Mucosa of stomach (tissue), 1 donor: ENCODE data around the gene PPP1R10.
A peak's percentile ranks its signal among the peaks of the same experiment; 100 is the strongest.

Source experiments
- H3K27me3 ChIP-seq: one replicate; pipeline ENCODE4 v1.7.0; 2013; ENCODE audit warnings: mild to moderate bottlenecking, low read length; ENCODE audit not compliant: control insufficient read depth, insufficient read depth
- H3K36me3 ChIP-seq: one replicate; pipeline ENCODE4 v1.7.0; 2013; ENCODE audit warnings: low read length; ENCODE audit not compliant: control insufficient read depth, insufficient read depth
- H3K4me1 ChIP-seq: one replicate; pipeline ENCODE4 v1.7.0; 2013; ENCODE audit warnings: mild to moderate bottlenecking, low read length; ENCODE audit not compliant: control insufficient read depth, insufficient read depth
- H3K4me3 ChIP-seq: one replicate; pipeline ENCODE4 v1.7.0; 2013; ENCODE audit warnings: low read length
- H3K9ac ChIP-seq: one replicate; pipeline ENCODE4 v1.7.0; 2013; ENCODE audit warnings: mild to moderate bottlenecking, low read length, moderate library complexity
- H3K9me3 ChIP-seq: one replicate; pipeline ENCODE4 v1.7.0; 2013; ENCODE audit warnings: mild to moderate bottlenecking, low read length, moderate library complexity; ENCODE audit not compliant: control insufficient read depth
- donor health status: Pancreatic carcinoma.

The PPP1R10 gene

DNA sequence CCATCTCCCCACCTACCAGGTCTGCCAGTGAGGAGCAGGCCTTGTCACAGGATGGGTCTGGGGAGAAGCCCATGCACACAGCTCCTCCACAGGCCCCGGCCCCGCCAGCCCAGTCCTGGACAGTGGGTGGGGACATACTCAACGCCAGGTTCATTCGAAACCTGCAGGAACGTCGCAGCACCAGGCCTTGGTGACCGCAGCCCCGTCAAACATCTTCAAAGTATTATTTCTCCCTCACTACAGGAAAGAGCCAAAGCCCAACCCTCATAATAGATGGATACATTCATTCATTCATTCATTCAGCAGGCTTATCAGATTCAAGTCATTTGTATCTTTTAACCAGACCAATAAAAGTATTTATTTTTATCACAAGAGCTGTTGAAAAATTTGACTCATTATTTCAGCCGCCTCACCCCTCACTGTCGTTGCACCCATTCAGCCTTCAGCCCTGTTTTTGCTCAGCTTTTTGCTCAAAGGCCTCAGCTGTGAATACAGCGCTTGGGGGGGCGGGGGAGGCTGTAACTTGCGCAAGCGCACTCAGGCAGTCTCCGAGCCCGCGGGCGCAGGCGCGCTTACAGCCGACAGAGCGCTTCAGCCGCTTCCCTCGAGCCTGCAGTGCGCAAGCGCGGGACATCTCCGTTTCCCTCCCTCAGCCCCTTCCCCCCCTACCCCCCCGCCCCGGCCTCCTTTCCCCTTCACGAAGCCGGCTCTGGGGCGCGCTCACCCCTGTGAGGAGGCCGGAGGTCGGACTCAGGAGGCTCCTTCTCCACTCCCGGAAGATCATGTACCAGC lies 29.6 kb upstream of the PPP1R10 start, which contains the start of gene C6orf136:
Gene C6orf136, plus strand, starts transcription at position 684 of the 792 bp plus-strand sequence. Its CDS starts 99 bp downstream, at position 783.
- peaks cover 1% of the 10 kb centered on the region for H3K36me3 ChIP-seq

DNA sequence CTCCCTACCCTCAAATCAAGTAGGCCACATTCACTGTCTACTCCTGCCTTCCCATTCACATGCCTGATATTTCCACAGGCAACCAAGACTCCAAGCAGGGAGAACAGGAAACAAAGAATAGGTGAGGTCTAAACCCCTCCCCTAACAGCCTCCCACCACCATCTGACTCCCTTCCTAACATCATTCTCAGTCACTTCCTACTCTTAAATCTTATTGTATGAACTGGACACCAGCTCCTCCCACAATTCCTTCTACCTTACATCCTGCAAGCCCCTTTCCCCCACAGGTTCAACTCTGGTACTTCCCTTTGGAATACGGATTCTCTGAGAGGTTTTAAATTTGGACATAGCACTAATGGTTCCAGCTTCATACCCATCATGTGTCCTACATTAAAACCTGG lies 28.9 kb upstream of the PPP1R10 start:
- H3K4me3 ChIP-seq = no peak overlapping the region
- no peaks in the 10 kb centered on the region for H3K27me3 ChIP-seq
- H3K9ac ChIP-seq = peak overlapping the region; percentile 93
- H3K4me1 ChIP-seq = peaks cover 11% of the 10 kb centered on the region
- H3K36me3 ChIP-seq = no peaks in the 10 kb centered on the region
- no peaks in the 10 kb centered on the region for H3K9me3 ChIP-seq

More for the DNA sequence above, 29.6 kb upstream of the PPP1R10 start, which contains the start of gene C6orf136:
- H3K27me3 ChIP-seq = no peaks in the 10 kb centered on the region
- peaks cover 11% of the 10 kb centered on the region for H3K4me1 ChIP-seq
- peak within 1 kb of the TSS; percentile 93 for H3K9ac ChIP-seq
- no peaks in the 10 kb centered on the region for H3K9me3 ChIP-seq
- H3K4me3 ChIP-seq = peak within 1 kb of the TSS; percentile 77

DNA sequence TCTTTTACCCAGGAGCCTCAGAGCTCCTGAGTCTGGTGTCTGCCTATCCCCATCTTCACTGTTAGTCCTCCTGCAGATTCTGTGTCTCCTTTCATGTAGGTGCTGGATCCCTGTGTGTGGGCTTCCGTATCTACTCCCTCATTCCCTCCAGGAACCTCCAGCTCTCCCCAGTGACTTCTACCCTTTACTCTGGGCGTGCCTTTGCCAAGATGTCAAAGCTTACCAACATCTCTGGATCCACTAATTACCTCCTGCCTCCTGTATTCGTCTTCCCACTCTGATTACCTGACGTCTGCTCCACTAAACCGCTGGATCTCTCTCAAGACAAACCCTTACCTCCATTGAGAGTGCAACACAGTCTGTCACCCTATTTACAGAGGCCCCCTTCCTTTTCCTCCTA lies 27.7 kb upstream of the PPP1R10 start:
- no peaks in the 10 kb centered on the region for H3K27me3 ChIP-seq
- H3K9ac ChIP-seq = no peak overlapping the region
- H3K36me3 ChIP-seq = no peaks in the 10 kb centered on the region
- H3K4me1 ChIP-seq = peaks cover 11% of the 10 kb centered on the region
- no peak overlapping the region for H3K4me3 ChIP-seq
- H3K9me3 ChIP-seq = no peaks in the 10 kb centered on the region

DNA sequence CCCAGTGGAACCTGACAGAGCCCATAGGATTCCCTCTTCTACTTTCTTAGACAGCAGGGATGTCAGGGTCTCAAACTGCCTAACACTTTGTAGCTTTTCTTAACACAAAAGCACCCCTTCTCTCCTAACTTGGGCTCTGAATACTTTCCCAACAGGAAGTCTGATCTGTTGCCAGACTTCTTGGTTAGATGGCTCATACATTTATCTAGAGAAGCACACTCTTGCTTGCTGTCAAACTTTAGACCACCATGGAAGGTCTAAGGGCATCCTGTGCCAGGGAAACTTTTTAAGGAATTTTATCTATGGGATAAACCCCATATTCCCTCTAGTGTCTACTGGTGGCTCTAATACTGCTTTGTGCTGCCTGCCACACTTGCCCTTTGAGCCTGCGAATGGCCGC lies 26.6 kb upstream of the PPP1R10 start:
- no peak overlapping the region for H3K9ac ChIP-seq
- H3K36me3 ChIP-seq = no peaks in the 10 kb centered on the region

DNA sequence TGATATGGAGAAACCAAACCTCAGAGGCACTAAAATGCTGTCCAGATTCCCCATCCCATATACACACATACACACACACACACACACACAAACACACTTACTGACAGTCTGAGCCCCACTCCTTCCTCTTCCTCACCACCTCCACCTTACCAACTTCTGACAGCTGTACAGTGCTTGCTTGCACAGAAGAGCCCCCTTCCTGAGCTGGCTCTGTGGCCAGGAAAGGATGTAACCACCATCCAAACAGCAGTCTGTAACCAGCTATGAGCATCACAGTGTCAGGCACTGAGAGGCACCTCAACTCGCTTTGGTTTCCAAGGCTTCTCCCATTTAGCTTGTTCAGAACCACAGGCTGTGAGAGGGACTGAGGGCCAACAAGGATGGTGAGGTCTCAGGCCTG lies 24.0 kb upstream of the PPP1R10 start:
- H3K36me3 ChIP-seq = no peaks in the 10 kb centered on the region
- no peak overlapping the region for H3K9ac ChIP-seq

More for the DNA sequence above, 26.6 kb upstream of the PPP1R10 start:
- no peaks in the 10 kb centered on the region for H3K9me3 ChIP-seq
- H3K27me3 ChIP-seq = no peaks in the 10 kb centered on the region
- peaks cover 11% of the 10 kb centered on the region for H3K4me1 ChIP-seq
- no peak overlapping the region for H3K4me3 ChIP-seq

DNA sequence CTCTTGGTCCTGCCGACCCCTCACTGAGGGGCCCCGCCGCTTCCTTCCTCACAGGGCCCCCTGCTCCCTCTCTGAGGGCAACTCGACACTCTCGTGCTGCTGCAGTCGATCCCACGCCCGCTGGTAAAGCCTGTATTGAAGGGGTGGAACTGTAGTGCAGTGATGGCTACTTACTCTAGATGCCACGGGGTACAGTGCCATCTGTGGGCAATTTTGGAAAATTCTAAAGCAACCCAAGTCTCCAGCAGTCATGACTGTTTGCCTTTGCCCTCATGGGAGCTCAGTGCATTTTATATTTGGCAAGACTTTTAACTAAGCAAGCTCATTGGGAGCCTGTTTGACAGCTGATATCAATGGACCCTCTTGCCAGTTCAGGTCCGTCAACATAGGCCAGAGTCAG lies 23.4 kb upstream of the PPP1R10 start:
- Histone ChIP-seq H3K9ac (no peak overlapping the region), H3K4me3 (no peak overlapping the region), H3K36me3 (no peaks in the 10 kb centered on the region)

More for the DNA sequence above, 24.0 kb upstream of the PPP1R10 start:
- no peak overlapping the region for H3K4me3 ChIP-seq
- no peaks in the 10 kb centered on the region for H3K9me3 ChIP-seq
- no peaks in the 10 kb centered on the region for H3K27me3 ChIP-seq
- peaks cover 4% of the 10 kb centered on the region for H3K4me1 ChIP-seq

DNA sequence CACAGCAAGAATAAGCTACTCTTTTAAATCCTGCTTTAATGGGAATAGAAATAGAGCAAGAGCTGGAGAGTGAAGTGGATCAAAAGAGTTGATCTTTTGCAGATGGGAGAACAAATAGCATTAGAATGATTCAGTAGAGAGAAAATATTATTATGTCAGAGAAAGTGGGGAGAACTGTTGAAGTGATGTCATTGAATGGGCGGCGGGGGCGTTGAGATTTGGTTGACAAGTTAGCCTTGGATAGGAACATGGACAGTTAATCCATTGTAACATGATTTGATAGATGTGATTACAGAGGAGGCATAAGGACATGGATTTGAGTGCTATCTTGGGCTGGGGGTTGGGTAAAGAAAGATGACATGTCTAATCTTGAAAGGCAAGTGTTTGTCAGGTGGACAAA lies 18.8 kb upstream of the PPP1R10 start:
- Histone ChIP-seq H3K9me3 (no peaks in the 10 kb centered on the region), H3K4me1 (no peaks in the 10 kb centered on the region), H3K4me3 (no peak overlapping the region), H3K9ac (no peak overlapping the region), H3K36me3 (peaks cover 7% of the 10 kb centered on the region), H3K27me3 (no peaks in the 10 kb centered on the region)

More for the DNA sequence above, 23.4 kb upstream of the PPP1R10 start:
- Histone ChIP-seq H3K4me1 (no peaks in the 10 kb centered on the region), H3K9me3 (no peaks in the 10 kb centered on the region), H3K27me3 (no peaks in the 10 kb centered on the region)

DNA sequence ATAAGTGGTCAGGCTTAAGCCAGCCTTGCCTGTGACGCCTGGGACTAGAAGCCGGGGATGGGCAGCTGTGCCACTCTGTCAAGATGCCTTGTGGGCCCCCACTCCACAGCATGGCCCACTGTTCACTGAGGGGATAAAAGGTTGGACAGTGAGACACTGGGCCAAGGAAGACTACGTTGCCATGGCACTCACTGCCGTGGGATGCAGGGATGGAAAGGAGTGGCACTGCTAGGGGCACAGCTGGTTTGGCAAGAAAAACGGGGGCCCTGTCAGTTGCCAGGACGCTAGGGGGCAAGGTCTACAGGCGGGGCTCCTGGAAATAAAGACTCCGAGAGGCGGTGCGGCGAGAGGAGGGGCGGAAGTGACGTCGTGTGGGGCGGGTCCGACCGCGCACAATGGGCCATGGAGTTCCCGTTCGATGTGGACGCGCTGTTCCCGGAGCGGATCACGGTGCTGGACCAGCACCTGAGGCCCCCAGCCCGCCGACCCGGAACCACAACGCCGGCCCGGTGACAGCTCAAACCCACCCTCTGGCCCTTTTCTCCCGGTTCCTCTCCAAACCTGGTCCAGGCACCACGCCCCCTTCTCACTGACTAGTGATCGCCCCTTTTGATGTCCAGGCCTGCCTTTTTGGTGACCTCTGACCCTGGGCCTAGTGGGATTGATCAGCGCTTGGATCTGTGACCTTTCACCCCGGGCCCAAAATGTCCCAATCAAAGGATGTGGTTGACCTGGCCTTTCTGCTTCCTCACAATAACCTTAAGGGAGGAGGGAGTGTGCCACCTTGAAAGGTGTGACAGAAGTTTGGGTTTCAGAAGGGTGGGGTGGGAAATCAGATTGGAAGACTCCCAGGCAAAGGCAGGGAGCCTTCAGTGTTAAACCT lies 9.7 kb upstream of the PPP1R10 start, which contains the start of gene ATAT1:
Gene ATAT1, plus strand, starts transcription at position 391 of the 883 bp plus-strand sequence.
- peaks cover 8% of the 10 kb centered on the region for H3K36me3 ChIP-seq
- peak within 1 kb of the TSS; percentile 98 for H3K9ac ChIP-seq
- no peaks in the 10 kb centered on the region for H3K27me3 ChIP-seq
- peaks cover 18% of the 10 kb centered on the region for H3K4me1 ChIP-seq
- peak within 1 kb of the TSS; percentile 95 for H3K4me3 ChIP-seq
- H3K9me3 ChIP-seq = no peaks in the 10 kb centered on the region

DNA sequence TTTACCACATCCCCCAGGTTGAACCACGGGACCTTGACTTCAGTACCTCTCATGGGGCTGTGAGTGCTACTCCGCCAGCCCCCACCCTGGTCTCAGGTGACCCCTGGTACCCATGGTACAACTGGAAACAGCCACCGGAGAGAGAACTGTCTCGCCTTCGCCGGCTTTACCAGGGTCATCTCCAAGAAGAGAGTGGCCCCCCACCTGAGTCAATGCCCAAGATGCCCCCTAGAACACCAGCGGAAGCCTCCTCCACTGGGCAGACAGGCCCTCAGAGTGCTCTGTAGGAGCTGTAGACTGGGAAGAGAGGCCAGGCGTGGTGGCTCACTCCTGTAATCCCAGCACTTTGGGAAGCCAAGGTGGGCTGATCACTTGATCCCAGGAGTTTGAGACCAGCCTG lies 8.5 kb upstream of the PPP1R10 start:
- Histone ChIP-seq H3K9me3 (no peaks in the 10 kb centered on the region), H3K4me1 (peaks cover 18% of the 10 kb centered on the region), H3K9ac (no peak overlapping the region), H3K36me3 (peaks cover 8% of the 10 kb centered on the region), H3K4me3 (no peak overlapping the region), H3K27me3 (no peaks in the 10 kb centered on the region)

DNA sequence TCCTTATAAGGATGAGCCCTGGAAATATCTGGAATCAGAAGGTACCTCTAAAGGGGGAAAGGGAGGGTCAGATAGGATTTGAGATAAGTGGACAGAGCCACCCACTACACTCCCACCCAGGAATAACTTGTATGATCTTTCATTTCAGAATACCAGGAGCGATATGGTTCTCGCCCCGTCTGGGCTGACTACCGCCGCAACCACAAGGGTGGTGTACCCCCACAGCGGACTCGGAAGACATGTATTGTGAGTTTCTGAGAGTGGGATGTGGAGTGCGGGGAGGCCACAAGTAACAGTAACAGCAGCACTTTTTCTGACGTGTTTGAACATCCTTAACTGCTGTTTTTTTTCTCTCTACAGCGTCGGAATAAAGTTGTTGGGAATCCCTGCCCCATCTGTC lies 2.5 kb upstream of the PPP1R10 start:
- Histone ChIP-seq H3K4me1 (peaks cover 17% of the 10 kb centered on the region), H3K9ac (peak overlapping the region; percentile 17), H3K27me3 (no peaks in the 10 kb centered on the region), H3K9me3 (no peaks in the 10 kb centered on the region), H3K4me3 (no peak overlapping the region), H3K36me3 (peaks cover 26% of the 10 kb centered on the region)

DNA sequence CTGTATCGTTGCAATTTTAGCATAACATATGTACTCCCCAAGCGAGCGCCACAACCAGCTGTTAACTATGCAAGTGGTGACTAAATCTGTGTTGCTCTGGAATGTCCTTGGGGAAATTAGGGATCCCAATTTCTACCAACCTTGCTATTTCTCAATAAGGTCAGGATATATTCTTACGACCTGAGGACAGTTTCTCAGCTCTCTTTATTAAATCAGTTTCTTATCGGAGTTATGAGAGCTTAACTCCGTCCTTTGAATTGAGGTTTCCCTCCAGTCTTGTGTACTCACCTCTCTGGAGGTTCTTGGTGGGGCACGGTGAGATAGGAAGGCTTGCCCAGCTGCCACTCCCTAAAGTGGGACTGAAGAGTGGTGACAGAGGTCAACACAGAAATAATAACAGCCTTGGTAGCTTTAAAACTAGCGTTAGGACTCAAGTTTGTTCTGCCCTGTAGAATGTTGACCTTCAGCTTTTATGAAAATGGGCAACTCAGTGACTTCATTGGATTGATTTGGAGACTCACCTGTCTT lies 1.3 kb upstream of the PPP1R10 start:
- H3K36me3 ChIP-seq = peaks cover 26% of the 10 kb centered on the region

More for the DNA sequence above, 1.3 kb upstream of the PPP1R10 start:
- Histone ChIP-seq H3K9me3 (no peaks in the 10 kb centered on the region), H3K4me3 (peak overlapping the region; percentile 74), H3K9ac (peak overlapping the region; percentile 100), H3K4me1 (peaks cover 29% of the 10 kb centered on the region), H3K27me3 (no peaks in the 10 kb centered on the region)
